NT2/D1 (cell line): ENCODE results near the gene PDAP1.
"Not testable (repeated sequence)": the region's sequence is repeated elsewhere in the genome, so short reads cannot be mapped to it uniquely, and the experiment has no call there.

Source experiments
- DNase-seq: peaks from one replicate; pipeline ENCODE4 v3.0.0-alpha.2; 2011; ENCODE audit warnings: low read depth, low spot score
- H3K27me3 ChIP-seq: 2 replicates; pipeline ENCODE4 v1.6.0; 2011; ENCODE audit warnings: mild to moderate bottlenecking; ENCODE audit not compliant: insufficient read length, insufficient read depth
- H3K36me3 ChIP-seq: 2 replicates; pipeline ENCODE4 v1.6.1; 2011; ENCODE audit warnings: mild to moderate bottlenecking, low read length, mixed read lengths; ENCODE audit not compliant: insufficient read depth, insufficient read length
- H3K4me1 ChIP-seq: 2 replicates; pipeline ENCODE4 v1.5.1; 2011; ENCODE audit not compliant: insufficient read depth, insufficient read length
- H3K4me3 ChIP-seq: 2 replicates; pipeline ENCODE4 v1.5.1; 2011; ENCODE audit warnings: low read depth; ENCODE audit not compliant: insufficient read length
- H3K9ac ChIP-seq: 2 replicates; pipeline ENCODE4 v1.6.0; 2011; ENCODE audit warnings: low read depth; ENCODE audit not compliant: insufficient read length
- H3K9me3 ChIP-seq: 2 replicates; pipeline ENCODE4 v1.5.1; 2011; ENCODE audit warnings: mild to moderate bottlenecking, low read length; ENCODE audit not compliant: insufficient read depth
- SUZ12 ChIP-seq: IDR thresholded peaks from 2 replicates; pipeline ENCODE4 v1.6.1; 2011; ENCODE audit not compliant: insufficient read length, insufficient read depth; ENCODE audit errors: extremely low read depth
- YY1 ChIP-seq: IDR thresholded peaks from 2 replicates; pipeline ENCODE4 v1.6.1; 2011; ENCODE audit not compliant: insufficient read length, insufficient read depth
- ZNF274 ChIP-seq: IDR thresholded peaks from 2 replicates; pipeline ENCODE4 v1.6.1; 2011; ENCODE audit warnings: mild to moderate bottlenecking, low read depth, low read length

Gene PDAP1

DNA sequence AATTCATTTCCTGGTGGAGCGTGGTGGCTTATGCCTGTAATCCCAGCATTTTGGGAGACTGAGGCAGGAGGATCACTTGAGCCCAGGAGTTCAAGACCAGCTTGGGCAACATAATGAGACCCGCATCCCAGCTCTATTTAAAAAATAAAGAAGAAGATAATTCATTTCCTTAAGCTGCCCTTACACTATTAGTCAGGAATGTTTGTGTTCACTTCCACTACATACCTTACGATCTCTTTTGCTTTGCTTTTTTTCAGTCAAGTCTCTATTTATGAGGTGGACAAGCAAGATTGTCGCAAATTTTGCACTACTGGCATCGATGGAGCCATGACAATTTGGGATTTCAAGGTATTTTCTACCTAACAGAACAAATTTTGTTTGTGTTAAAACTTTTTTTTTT, 45.1 kb downstream of the PDAP1 start:
- Histone ChIP-seq H3K4me3 (no peak overlapping the region), H3K36me3 (peaks cover 68% of the 10 kb centered on the region), H3K4me1 (peaks cover 4% of the 10 kb centered on the region), H3K27me3 (no peaks in the 10 kb centered on the region), H3K9me3 (no peaks in the 10 kb centered on the region), H3K9ac (no peak overlapping the region)
- TF ChIP-seq YY1 (no peak), ZNF274 (no peak), SUZ12 (no peak)
- DNase-seq, result no peak

DNA sequence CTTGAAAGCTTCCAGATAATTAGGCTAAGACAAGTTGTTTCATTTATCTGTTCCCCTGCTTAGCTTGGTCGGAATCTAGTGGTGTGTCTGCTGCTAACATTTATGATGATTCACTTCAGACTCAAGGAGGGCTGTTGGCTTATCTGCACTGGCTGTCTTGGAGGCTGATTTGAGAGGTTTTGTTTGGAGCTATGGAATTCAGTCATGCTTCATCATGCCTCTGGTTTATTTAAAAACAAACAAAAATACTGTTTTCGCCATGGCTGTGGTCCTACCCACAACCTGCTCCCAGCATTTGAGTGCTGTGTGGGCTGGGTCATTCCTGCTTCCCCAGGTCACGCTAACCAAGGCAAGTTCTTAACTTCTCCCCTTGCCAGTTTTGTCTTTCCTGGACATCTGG, 45.6 kb downstream of the PDAP1 start:
- peaks cover 73% of the 10 kb centered on the region for H3K36me3 ChIP-seq
- H3K9me3 ChIP-seq, result no peaks in the 10 kb centered on the region
- TF ChIP-seq YY1 (no peak), ZNF274 (no peak), SUZ12 (no peak)
- H3K9ac ChIP-seq, result no peak overlapping the region
- no peaks in the 10 kb centered on the region for H3K27me3 ChIP-seq
- DNase-seq, result no peak
- H3K4me3 ChIP-seq, result no peak overlapping the region
- peaks cover 4% of the 10 kb centered on the region for H3K4me1 ChIP-seq

- no peak for TF ChIP-seq SUZ12
- TF ChIP-seq ZNF274, result no peak
- TF ChIP-seq YY1, result no peak
- Histone ChIP-seq H3K27me3 (no peaks in the 10 kb centered on the region), H3K36me3 (peaks cover 68% of the 10 kb centered on the region), H3K4me3 (no peak overlapping the region), H3K9me3 (no peaks in the 10 kb centered on the region), H3K4me1 (peaks cover 4% of the 10 kb centered on the region), H3K9ac (no peak overlapping the region)
- peak; percentile 85 for DNase-seq
Measured at GRCh38 chr7:99359465-99360154, 48.8 kb downstream of the PDAP1 start.

- DNase-seq, H3K27me3 ChIP-seq, H3K9ac ChIP-seq, H3K4me3 ChIP-seq, H3K9me3 ChIP-seq, H3K4me1 ChIP-seq: not testable (repeated sequence)
- peaks cover 64% of the 10 kb centered on the region for H3K36me3 ChIP-seq
Measured at GRCh38 chr7:99358521-99358920, 49.9 kb downstream of the PDAP1 start.

- H3K27me3 ChIP-seq, result no peaks in the 10 kb centered on the region
- H3K9ac ChIP-seq, result no peak overlapping the region
- H3K4me1 ChIP-seq, result peaks cover 4% of the 10 kb centered on the region
- peaks cover 58% of the 10 kb centered on the region for H3K36me3 ChIP-seq
- no peak for DNase-seq
- H3K9me3 ChIP-seq, result no peaks in the 10 kb centered on the region
- H3K4me3 ChIP-seq, result no peak overlapping the region
- TF ChIP-seq ZNF274 (no peak), SUZ12 (no peak), YY1 (no peak)
Measured at GRCh38 chr7:99357701-99358490, 50.5 kb downstream of the PDAP1 start.

DNA sequence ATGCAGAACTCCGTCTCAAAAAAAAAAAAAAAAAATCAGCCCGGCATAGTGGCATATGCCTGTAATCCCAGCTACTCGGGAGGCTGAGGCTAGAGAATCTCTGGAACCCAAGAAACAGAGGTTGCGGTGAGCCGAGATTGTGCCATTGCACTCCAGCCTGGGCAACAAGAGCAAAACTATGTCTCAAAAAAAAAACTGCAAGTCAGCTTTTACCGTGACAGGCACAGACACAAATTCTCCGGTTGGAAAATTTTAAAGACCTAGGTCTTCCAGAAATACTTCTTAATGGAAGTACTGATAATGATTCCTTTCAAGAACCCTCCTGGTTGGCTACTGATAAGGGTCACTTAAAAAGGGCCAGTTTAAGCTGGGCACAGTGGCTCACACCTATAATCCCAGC, 53.3 kb downstream of the PDAP1 start:
- Histone ChIP-seq H3K9me3 (no peaks in the 10 kb centered on the region), H3K9ac (no peak overlapping the region), H3K4me3 (no peak overlapping the region), H3K36me3 (peaks cover 60% of the 10 kb centered on the region), H3K4me1 (peaks cover 4% of the 10 kb centered on the region), H3K27me3 (no peaks in the 10 kb centered on the region)
- no peak for DNase-seq
- no peak for TF ChIP-seq YY1
- no peak for TF ChIP-seq SUZ12
- no peak for TF ChIP-seq ZNF274

GRCh38 chr7:99352247-99352646, 56.1 kb downstream of the PDAP1 start:
- Histone ChIP-seq H3K4me3 (no peak overlapping the region), H3K4me1 (no peaks in the 10 kb centered on the region), H3K27me3 (no peaks in the 10 kb centered on the region), H3K9ac (no peak overlapping the region), H3K36me3 (peaks cover 57% of the 10 kb centered on the region), H3K9me3 (no peaks in the 10 kb centered on the region)
- no peak for TF ChIP-seq SUZ12
- no peak for TF ChIP-seq YY1
- TF ChIP-seq ZNF274, result no peak
- no peak for DNase-seq

GRCh38 chr7:99350641-99351040, 57.8 kb downstream of the PDAP1 start:
- not testable (repeated sequence) for H3K4me1 ChIP-seq, H3K4me3 ChIP-seq, DNase-seq, H3K9me3 ChIP-seq, H3K9ac ChIP-seq, H3K27me3 ChIP-seq
- H3K36me3 ChIP-seq, result peaks cover 55% of the 10 kb centered on the region
